Small intestine (tissue), 7 donors: Measurements from ENCODE around the gene ZFX. TPM values are rescaled to one million over a fixed set of nuclear protein-coding genes. Genes with fewer than 3 reads are reported as not detected.
A peak's percentile ranks its signal among the peaks of the same experiment; 100 is the strongest.

ENCODE experiments used
- DNase-seq, 2 donors: peaks; one replicate each; pipeline versions ENCODE4 v3.0.0 to v3.0.0-alpha.2; 2013
- FAIRE-seq: peaks from 2 replicates; lab custom pipeline; 2012; peaks lifted over from hg19 to GRCh38; lab: Jason Lieb, UNC
- H3K27ac ChIP-seq, 3 donors: one replicate each; pipeline ENCODE4 v1.5.1; 2013; ENCODE audit warnings: low read length in 2 of 3, mild to moderate bottlenecking in 2 of 3, control low read depth in 1 of 3, inconsistent platforms in 1 of 3, low read depth in 1 of 3, moderate library complexity in 1 of 3
- H3K27me3 ChIP-seq, 3 donors: one replicate each; pipeline ENCODE4 v1.6.1; 2013; ENCODE audit warnings: low read length in 3 of 3, inconsistent platforms in 1 of 3; ENCODE audit not compliant: control insufficient read depth in 3 of 3, insufficient read depth in 3 of 3
- H3K36me3 ChIP-seq, 3 donors: one replicate each; pipeline ENCODE4 v1.6.1; 2013; ENCODE audit warnings: low read length in 3 of 3, inconsistent platforms in 1 of 3, low read depth in 1 of 3, mild to moderate bottlenecking in 1 of 3, moderate library complexity in 1 of 3; ENCODE audit not compliant: control insufficient read depth in 3 of 3, insufficient read depth in 2 of 3
- H3K4me1 ChIP-seq, 3 donors: one replicate each; pipeline ENCODE4 v1.6.1; 2013; ENCODE audit warnings: low read length in 2 of 3, inconsistent platforms in 1 of 3, low read depth in 1 of 3, mild to moderate bottlenecking in 1 of 3, moderate library complexity in 1 of 3; ENCODE audit not compliant: control insufficient read depth in 3 of 3, insufficient read depth in 2 of 3
- H3K4me3 ChIP-seq, 3 donors: one replicate each; pipeline ENCODE4 v1.5.1; 2013; ENCODE audit warnings: low read length in 3 of 3, control low read depth in 1 of 3, inconsistent platforms in 1 of 3, low read depth in 1 of 3, mild to moderate bottlenecking in 1 of 3, moderate library complexity in 1 of 3
- H3K9me3 ChIP-seq, 2 donors: one replicate each; pipeline ENCODE4 v1.6.1; 2013; ENCODE audit warnings: low read depth in 1 of 2, low read length in 1 of 2; ENCODE audit not compliant: control insufficient read depth in 2 of 2, insufficient read depth in 1 of 2
- WGBS, 3 donors: extraction: QIAGEN DNeasy Blood & Tissue Kit; methylation state at CpG; one replicate each; pipeline ENCODE4 v1.1.7; 2013; 5-methylcytosine and 5-hydroxymethylcytosine counted together
- polyA plus RNA-seq, 4 donors: library from polyadenylated mRNA; stranded (reverse) in 3 of 4; unstranded in 1 of 4; fragments of 200-250 nt in 3 of 4; fragments of 120-200 nt in 1 of 4; gene quantifications; one replicate each; pipeline versions ENCODE4 v1.2.1 to v1.2.3, GENCODE V29; 2013
- donor health status: healthy with polysubstance abuse.
- donor health status: control.
- donor health status: control.
- donor health status: Bipolar disorder and iron deficiency.
- donor health status: healthy.

The ZFX gene
- polyA plus RNA-seq, 4 donors = 5.8 to 18.6 (median 6.7) TPM

GRCh38 chrX:24253469-24253868 lies 103.9 kb downstream of the ZFX start:
- DNase-seq = no peak
- Histone ChIP-seq H3K27ac (peak overlapping the region in 1 of 3 donors; percentile 18), H3K4me1 (peaks cover 0 to 4% (median 0%) of the 10 kb centered on the region in 3 donors), H3K9me3 (no peaks in the 10 kb centered on the region), H3K4me3 (no peak overlapping the region), H3K27me3 (no peaks in the 10 kb centered on the region), H3K36me3 (no peaks in the 10 kb centered on the region)
- WGBS, 3 donors = 28 to 56% (median 30%) methylated on average over 1 of the region's 1 CpG
- FAIRE-seq = no peak

GRCh38 chrX:24257011-24257410 lies 107.5 kb downstream of the ZFX start:
- DNase-seq = no peak
- peaks cover 0 to 10% of the 10 kb centered on the region in 2 donors for H3K9me3 ChIP-seq

DNA sequence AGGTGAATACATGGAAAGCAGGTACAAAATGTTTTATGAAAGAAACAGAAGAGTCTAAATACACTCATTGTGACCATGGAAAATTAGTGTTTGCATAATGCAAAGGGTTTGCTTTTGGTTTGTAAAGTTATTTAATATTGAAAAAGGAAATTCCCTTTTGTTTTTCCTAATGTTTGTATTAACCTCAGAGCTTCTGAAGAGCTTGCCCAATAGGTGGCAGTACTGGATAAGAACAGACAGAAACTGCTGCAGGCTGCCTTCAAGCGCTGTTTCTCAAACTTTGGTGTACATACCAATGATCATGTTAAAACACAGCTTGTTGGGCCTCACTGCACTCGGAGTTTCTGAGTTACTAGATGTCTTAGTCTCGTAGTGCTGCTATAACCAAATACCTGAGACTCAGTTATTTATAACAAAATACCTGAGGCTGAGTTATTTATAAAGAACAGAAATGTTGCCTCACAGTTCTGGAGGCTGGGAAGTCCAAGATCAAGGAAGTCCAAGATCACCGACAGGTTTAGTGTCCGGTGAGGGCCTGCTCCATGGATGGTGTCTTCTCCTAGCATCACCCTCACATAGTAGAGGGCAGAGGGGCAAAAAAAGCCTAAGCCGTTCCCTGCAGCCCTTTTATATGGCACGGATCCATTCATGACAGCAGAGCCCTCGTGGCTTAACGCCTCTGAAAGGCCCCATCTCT lies 110.2 kb downstream of the ZFX start:
- H3K4me3 ChIP-seq = no peak overlapping the region
- peaks cover 0 to 10% of the 10 kb centered on the region in 2 donors for H3K9me3 ChIP-seq
- no peak overlapping the region for H3K27ac ChIP-seq
- peaks cover 4 to 9% (median 5%) of the 10 kb centered on the region in 3 donors for H3K4me1 ChIP-seq
- H3K36me3 ChIP-seq = no peaks in the 10 kb centered on the region
- FAIRE-seq (no peak), DNase-seq (peak; percentile 41 to 62)
- 75 to 82% (median 82%) methylated on average over 9 of the region's 9 CpGs for WGBS, 3 donors
- H3K27me3 ChIP-seq = no peaks in the 10 kb centered on the region

More at GRCh38 chrX:24257011-24257410, 107.5 kb downstream of the ZFX start:
- Histone ChIP-seq H3K27ac (no peak overlapping the region), H3K4me1 (peaks cover 4 to 14% (median 5%) of the 10 kb centered on the region in 3 donors), H3K4me3 (no peak overlapping the region), H3K36me3 (no peaks in the 10 kb centered on the region), H3K27me3 (no peaks in the 10 kb centered on the region)
- no peak for FAIRE-seq
- 55 to 82% (median 80%) methylated on average over 1 of the region's 1 CpG for WGBS, 3 donors

DNA sequence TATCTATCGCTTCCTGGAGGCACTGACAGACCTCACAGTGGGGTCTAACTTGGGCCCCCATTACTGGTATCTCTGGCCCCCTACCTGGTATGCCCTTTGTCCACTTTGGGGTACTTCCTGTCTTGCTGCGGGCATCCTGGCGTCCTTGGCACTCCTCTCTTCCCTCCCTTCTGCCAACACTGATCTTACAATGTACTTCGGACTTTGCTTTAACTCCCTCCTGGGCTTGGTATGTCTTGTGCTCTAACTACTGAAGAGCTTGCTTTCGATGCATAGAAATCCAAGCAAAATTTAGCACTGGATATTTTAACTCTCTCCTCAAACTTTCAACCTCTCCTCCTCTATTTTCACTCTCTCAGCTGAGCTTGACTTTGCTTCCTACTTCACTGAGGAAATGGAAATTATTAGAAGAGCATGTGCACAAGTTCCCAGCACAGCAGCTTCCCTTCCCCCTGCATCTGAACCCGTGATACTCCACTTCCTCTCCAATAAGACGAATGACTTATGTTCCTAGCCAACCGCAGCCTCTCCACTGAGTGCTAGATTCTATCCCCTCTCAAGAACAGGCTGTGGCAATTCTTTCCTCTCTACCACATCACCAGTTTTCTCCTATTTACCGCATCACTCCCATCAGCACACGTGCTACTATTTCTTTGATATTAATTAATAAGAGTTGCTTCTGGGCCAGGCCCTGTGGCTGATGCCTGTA lies 111.5 kb downstream of the ZFX start:
- no peaks in the 10 kb centered on the region for H3K27me3 ChIP-seq
- H3K4me1 ChIP-seq = peaks cover 4 to 9% (median 5%) of the 10 kb centered on the region in 3 donors
- H3K4me3 ChIP-seq = no peak overlapping the region
- no peaks in the 10 kb centered on the region for H3K36me3 ChIP-seq
- FAIRE-seq = no peak
- H3K27ac ChIP-seq = peak overlapping the region; percentile 57 to 74 (median 73)
- peaks cover 0 to 10% of the 10 kb centered on the region in 2 donors for H3K9me3 ChIP-seq
- peak; percentile 66 to 84 for DNase-seq
- WGBS, 3 donors = 31 to 34% (median 31%) methylated on average over 10 of the region's 10 CpGs

- DNase-seq (no peak), FAIRE-seq (no peak)
- peaks cover 4 to 9% (median 5%) of the 10 kb centered on the region in 3 donors for H3K4me1 ChIP-seq
- no peaks in the 10 kb centered on the region for H3K27me3 ChIP-seq
- H3K9me3 ChIP-seq = peaks cover 0 to 10% of the 10 kb centered on the region in 2 donors
- 88 to 100% (median 98%) methylated on average over 2 to 3 of the region's 3 CpGs for WGBS, 3 donors
- H3K36me3 ChIP-seq = no peaks in the 10 kb centered on the region
- H3K27ac ChIP-seq = no peak overlapping the region
- no peak overlapping the region for H3K4me3 ChIP-seq
These were observed 112.8 kb downstream of the ZFX start for GRCh38 chrX:24262309-24262708.

- Histone ChIP-seq H3K27ac (no peak overlapping the region), H3K36me3 (no peaks in the 10 kb centered on the region), H3K9me3 (peaks cover 0 to 10% of the 10 kb centered on the region in 2 donors), H3K27me3 (no peaks in the 10 kb centered on the region), H3K4me3 (no peak overlapping the region), H3K4me1 (peaks cover 4 to 9% (median 5%) of the 10 kb centered on the region in 3 donors)
- WGBS, 3 donors = 46 to 66% (median 58%) methylated on average over 6 of the region's 6 CpGs
- FAIRE-seq (no peak), DNase-seq (no peak)
These were observed 114.9 kb downstream of the ZFX start for GRCh38 chrX:24264383-24264782.

Other genes starting within 250 kb of the ZFX start
- 10 to 100 TPM; 12.5 to 30.2 (median 22.1) TPM for gene APOO, start 241.8 kb upstream of the ZFX start, polyA plus RNA-seq
- gene CXorf58, start 241.7 kb upstream of the ZFX start, polyA plus RNA-seq = under 1 TPM in 3 of 4 donors, not detected in 1; 0.04 to 0.54 (median 0.13) TPM
- gene KLHL15, start 122.5 kb upstream of the ZFX start, polyA plus RNA-seq = 10 to 100 TPM in 1 of 4 donors, 1 to 10 TPM in 2, under 1 TPM in 1; 0.81 to 14.2 (median 1.9) TPM
- 100 to 1,000 TPM in 1 of 4 donors, 10 to 100 TPM in 3; 38.2 to 248 (median 76.7) TPM for gene EIF2S3, start 94.8 kb upstream of the ZFX start, polyA plus RNA-seq
- under 1 TPM in 1 of 4 donors, not detected in 3; 0.04 TPM for gene SUPT20HL2, start 164.3 kb downstream of the ZFX start, polyA plus RNA-seq
- gene SUPT20HL1, start 210.9 kb downstream of the ZFX start, polyA plus RNA-seq = under 1 TPM in 1 of 4 donors, not detected in 3; 0.19 TPM